DND-41 (cell line): Measurements from ENCODE around the gene ATXN7L1.

ENCODE experiments used
- EZH2 ChIP-seq: IDR thresholded peaks from 3 replicates; pipeline ENCODE4 v1.6.1; 2012; ENCODE audit warnings: borderline replicate concordance, low read depth, mild to moderate bottlenecking, moderate library complexity, low read length, inconsistent platforms; ENCODE audit not compliant: severe bottlenecking
- TF ChIP-seq, protein P1 (sequence below): IDR thresholded peaks from 2 replicates; pipeline ENCODE4 v1.5.1; 2012; ENCODE audit warnings: borderline replicate concordance, low read length, moderate library complexity, mild to moderate bottlenecking; ENCODE audit not compliant: poor library complexity, severe bottlenecking; ENCODE audit errors: extremely low read depth

DNA sequence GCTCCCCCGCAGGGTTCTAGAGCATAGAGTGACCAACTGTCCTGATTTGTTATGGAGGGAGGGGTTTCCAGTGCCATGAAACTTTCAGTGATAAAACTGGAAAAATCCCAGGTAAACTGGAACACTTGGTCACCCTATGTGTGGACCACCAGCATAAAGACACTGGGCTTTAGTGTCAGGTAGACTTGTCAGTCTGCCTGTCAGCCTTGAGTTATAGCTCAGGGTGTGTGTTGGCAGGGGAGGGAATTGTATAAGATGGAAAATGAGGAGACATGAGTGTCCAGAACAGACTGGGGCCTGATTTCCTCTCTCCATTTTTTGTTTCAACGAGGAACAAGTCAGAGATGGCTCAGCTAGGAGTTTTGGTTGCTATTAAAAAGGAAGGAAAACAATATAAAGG lies 284.9 kb downstream of the ATXN7L1 start:
- TF ChIP-seq, protein P1, sequence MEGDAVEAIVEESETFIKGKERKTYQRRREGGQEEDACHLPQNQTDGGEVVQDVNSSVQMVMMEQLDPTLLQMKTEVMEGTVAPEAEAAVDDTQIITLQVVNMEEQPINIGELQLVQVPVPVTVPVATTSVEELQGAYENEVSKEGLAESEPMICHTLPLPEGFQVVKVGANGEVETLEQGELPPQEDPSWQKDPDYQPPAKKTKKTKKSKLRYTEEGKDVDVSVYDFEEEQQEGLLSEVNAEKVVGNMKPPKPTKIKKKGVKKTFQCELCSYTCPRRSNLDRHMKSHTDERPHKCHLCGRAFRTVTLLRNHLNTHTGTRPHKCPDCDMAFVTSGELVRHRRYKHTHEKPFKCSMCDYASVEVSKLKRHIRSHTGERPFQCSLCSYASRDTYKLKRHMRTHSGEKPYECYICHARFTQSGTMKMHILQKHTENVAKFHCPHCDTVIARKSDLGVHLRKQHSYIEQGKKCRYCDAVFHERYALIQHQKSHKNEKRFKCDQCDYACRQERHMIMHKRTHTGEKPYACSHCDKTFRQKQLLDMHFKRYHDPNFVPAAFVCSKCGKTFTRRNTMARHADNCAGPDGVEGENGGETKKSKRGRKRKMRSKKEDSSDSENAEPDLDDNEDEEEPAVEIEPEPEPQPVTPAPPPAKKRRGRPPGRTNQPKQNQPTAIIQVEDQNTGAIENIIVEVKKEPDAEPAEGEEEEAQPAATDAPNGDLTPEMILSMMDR, result no peak
- no peak for TF ChIP-seq EZH2
